NCI-H446 (cell line): ENCODE results near the gene HNRNPH3.

ENCODE experiments used
- DNase-seq, 2 experiments: peaks; one replicate each; lab custom pipeline; 2025; lab: John Stamatoyannopoulos, UW

The HNRNPH3 gene

DNA sequence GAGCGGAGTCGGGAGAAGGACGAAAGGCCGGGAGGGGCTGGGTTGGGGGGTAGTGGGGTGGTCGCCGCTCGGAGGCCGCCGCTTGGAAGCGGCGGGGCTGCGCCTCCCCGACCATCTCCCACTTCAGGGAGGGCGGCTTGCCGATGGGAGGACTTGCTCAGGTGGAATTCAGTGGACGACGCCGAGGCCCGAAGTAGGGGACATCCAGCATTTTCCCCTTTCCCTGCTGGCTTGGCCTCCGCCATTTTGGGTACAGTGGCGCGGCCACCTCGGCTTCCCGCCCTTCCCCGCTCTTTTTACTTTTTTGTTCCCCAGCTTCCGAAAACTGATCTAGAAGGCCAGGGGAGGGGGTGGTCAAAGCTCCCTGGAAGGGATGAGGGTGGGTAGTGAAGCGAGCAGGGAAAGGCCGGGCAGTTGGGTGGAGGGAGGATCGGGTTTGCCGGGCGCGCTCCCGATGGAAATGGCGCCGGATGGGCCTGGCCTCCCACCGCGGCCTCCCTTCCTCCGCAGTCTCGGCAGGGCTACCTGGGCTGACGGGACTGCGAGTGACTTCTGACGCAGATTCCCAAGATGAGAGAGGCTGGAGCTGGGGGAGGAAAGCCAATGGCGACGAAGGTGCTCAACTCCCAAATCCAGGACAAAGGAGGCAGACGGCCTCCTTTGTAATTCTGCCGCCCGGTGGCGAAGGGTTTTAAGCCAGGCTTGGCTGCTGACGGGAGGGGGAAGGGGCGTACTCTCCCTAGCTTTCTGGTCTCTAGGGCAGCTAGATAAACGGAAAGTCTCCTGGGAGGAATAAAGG, 594 bp downstream of the HNRNPH3 start, which contains the start of gene PBLD:
Gene PBLD, minus strand, starts transcription at position 670 of the 799 bp plus-strand sequence. CDS start 26,084 bp downstream, outside the sequence.
- peak; percentile 34 to 62 for DNase-seq

DNA sequence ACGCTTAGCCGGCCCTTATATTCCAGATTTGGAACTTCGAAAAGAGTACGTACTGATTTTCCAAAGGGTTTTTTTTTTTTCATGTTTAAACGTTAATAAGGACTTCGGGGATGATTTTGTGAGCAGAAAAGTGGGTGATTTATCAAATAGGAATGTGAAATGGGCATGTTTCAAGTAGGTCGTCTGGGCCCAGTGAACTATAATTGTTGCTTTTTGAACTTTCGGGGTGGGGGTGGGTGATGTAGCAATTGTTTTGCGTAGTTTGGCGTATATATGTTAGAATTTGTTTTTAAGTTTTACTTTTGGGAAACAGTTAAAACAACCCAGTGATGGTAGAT, 1.2 kb downstream of the HNRNPH3 start:
- no peak for DNase-seq

DNA sequence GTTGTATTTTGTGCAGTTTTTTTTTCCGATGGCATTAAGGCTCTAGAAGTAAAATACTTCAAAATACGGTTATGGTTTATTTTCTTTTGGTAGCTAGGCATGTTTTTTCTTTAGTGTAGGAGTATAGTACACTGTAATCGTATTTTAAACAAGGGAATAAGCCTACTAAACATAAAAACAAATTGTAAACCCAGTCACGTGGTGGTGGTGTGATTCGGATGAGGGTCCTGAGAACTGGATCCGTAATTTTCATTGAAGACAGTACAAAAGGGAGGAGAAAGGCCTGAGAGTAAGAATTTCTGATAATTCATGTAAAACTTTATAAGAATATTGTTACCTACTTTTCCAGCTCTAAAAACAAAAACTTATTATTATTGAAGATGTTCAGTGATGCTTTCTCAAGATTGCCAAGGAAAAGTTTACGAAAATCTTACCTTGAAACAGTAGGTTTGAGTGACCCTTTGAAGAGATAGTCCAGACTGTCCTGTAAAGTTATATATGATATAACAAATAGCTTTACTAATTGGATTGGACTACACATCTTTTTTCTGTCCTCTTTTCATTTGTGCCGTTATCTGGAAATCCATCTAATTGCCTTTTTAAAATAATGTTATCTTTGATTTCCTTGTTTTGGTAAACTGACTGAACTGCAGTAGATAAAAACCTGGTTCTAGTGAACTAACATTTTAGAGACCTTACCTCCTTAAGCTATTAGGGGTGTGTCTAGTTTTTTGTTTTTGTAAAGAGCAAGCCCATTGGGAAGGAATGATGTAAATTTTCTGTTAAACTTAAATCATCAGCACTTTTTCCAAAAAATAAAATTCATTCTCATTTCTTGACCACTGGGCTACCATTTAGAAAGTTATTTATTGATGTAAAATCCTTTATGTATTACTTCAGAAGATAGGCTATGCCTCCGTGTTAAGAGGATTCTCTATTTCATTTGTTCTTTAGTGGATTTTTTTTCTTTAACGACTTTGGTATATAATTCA, 1.9 kb downstream of the HNRNPH3 start:
- DNase-seq, result no peak

DNA sequence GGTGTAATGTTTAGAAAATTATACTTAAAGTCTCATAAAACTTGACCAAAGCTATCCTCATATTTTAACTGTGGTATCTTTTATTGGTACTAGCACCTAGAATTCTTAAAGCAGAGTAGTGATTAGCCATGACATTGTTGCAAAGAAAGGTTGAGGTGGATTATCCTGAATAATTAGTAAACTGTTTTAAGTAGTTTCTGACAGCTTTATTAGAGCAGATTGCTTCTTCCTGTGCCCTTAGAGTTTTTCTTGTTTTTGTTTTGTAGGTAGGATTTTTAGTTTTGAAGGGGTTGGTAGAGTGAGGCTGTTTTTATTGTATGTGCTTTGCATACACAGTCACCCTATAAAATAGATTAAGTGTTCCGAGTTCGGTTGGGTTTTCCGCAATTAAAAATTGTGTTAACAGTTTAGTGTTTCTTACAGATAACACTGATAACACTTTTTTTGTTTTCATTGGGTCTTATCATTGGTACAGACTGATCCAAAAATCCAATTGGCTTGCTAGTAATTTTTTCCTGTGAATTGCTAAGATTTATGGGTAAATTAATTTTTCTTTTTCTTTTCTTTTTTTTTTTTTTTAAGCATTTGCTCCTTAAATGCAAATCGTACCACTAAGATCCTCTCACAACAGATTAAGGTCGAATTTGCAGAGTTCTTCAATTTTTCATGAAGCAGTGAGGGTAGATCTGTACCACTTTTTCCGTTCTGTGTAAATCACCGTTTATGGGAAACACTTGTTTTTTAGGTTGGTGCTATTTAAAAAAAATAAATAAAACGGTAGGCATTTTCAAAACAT, 3.0 kb downstream of the HNRNPH3 start:
- no peak for DNase-seq

DNA sequence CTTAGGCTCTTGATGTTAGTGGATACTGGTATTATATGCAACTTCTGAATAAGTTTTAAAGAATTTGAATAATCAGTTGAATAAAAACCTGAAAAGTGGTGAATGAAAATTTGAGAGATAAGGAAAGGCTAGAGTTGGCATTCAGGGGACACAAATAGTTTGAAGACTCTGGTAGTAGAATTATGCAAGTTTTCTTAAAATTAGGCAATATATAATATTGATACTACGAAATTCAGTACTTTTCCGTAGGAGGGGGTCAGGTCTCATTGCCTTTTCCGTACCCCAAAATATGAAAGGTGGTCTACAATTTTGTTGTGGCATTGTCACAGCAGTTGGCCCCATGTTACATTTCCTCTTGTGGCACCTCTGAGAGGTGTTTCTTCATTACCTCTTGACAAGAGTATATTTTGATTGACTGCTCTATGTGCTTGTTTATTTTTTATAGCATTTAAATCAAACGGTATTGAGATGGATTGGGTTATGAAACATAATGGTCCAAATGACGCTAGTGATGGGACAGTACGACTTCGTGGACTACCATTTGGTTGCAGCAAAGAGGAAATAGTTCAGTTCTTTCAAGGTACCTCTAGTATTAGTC, 5.0 kb downstream of the HNRNPH3 start:
- no peak for DNase-seq

DNA sequence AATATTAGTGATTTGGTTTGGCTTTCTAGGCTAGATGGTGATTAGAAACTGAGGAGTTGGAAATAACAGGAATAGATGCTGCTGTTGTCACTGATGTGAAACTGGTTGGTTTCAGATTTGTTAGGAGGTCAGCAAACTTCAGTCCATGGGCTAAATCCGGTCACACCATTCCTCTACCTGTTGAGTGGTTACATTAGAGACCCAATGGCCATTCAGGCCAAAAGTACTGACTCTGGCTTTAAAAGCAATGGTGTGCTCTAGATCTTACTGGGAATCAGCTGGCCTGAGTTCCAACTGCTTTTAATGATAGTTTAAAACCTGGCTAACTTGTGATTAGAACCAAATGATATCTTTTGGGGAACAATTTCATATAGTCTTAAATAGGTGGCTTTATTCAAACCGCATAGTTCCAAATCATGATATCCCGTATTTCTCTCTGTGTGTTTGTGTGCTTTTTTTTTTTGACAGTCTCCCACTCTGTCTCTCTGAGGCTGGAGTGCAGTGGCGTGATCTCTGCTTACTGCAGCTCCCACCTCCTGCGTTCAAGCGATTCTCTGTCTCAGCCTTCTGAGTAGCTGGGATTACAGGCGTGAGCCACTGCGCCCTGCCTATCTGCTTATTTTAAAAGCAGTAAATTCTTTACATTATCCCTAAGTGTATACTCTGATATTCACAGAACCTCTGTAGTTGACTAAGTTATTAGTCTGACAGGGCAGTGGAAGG, 8.7 kb downstream of the HNRNPH3 start:
- no peak for DNase-seq

DNA sequence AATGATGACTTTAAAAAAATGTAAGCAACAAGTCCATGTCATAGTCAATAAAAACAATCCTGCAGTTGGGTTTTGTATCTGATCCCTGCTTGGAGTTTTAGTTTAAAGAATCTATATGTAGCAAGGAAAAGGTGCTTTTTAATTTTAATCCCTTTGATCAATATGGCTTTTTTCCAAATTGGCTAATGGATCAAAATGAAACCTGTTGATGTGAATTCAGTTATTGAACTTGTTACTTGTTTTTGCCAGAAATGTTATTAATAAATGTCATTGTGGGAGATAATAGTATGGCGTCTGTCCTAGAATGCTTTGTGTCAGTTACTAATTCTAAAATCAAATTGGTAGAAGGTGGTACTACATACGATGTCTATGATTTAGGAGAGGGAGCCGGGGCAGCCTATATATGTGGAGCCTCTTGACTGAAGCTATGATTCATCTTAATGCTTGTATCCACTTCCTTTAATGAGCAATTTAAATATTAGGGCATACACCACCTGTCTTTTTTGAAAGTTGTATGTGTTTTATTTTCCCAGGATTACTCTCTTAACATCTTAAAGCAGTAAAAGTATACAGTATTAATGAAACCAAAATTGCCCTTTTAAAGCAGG, 11.1 kb downstream of the HNRNPH3 start:
- no peak for DNase-seq

DNA sequence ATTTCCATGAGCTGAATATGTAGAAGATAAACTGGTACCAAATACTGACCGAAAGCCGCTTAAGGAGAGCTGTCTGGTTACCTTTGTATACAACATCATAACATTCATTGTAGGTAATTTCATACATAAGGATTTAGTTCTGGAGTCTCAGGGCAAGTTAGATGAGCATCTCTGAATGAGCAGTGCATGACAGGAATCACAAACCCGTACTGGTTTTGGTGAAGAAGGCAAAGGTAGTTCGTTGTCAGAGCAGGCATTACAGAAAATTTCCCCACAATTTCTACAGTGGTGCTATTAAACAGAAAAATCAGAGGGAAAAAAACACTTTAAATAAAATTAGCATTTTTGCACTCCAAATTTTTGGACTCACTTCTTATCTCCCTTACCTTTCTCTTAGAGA, 13.8 kb downstream of the HNRNPH3 start:
- no peak for DNase-seq

DNA sequence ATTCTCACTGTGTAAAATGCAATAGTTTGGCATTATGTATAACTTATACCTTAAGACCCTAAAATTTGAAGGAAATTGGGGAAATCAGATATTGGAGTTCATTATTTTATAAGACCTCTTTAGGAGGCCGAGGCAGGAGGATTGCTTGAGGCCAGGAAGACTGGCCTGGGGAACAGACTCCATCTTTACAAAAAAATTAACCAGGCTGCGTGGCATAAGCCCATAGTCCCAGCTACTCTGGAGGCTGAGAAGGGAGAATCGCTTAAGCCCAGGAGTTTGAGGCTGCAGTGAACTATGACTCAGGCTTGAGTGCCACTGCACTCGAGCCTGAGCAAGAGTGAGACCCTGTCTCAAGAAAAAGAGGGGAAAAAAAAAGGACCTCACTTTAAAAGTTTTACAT, 14.9 kb downstream of the HNRNPH3 start:
- DNase-seq, result no peak

DNA sequence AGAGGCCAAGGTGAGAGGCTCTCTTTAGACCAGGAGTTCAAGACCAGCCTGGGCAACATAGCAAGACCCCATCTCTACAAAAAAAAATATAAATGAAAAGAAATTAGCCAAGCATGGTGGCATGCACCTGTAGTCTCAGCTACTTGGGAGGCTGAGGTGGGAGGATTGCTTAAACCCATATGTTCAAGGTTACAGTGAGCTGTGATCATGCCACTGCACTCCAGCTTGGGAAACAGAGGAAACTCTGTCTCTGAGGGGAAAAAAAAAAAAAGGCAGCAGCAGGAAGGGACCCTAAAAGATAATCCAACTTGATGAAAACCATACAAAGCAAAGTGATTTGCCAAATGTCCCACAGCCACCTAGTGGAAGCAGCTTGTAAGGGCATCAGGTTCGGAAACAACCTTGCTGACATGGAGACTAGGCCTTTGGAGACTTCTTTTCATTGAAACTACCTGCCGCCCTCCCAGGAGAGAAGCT, 16.4 kb downstream of the HNRNPH3 start:
- DNase-seq, result peak in 1 of 2 experiments; percentile 34

DNA sequence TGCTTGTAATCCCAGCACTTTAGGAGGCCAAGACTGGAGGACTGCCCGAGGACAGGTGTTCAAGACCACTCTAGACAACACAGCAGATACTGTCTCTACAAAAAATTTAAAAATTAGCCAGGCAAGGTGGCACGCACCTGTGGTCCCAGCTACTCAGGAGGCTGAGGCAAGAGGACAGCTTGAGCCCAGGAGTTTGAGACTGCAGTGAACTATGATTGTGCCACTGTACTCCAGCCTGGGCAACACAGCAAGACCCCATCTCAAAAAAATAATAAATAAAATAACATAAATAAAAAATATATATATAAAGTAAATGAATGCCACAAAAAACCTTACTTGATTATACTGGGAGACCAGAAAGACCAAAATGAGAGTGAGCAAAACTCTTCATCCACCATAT, 21.7 kb downstream of the HNRNPH3 start:
- DNase-seq, result no peak

DNA sequence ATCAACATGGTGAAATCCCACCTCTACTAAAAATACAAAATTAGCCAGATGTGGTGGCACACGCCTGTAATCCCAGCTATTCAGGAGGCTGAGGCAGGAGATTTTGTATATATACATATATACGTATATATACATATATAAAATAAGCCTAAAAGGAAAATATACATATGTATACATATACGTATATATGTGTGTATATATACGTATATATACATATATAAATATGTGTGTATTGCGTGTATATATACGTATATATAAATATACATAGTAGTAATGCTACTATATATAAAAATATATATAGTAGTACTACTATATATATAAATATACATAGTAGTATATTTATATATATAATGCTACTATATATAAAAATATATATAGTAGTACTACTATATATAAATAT, 27.3 kb downstream of the HNRNPH3 start:
- DNase-seq, result no peak

DNA sequence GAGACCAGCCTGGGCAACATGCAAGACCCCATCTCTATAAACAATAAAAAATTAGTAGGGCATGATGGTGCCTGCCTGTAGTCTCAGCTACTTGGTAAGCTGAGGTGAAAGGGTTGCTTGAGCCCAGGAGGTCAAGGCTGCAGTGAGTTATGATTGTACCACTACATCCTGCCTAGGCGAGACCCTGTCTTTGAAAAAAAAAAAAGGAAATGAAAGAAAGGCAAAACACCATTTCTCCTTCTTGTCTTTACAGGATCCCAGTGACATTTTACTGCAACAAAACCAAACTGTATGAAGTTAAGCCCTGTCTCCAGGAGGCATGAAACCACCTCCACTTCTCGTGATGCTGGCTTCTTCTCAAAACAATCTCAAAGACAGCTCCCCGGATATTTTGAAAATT, 30.7 kb downstream of the HNRNPH3 start:
- no peak for DNase-seq

DNA sequence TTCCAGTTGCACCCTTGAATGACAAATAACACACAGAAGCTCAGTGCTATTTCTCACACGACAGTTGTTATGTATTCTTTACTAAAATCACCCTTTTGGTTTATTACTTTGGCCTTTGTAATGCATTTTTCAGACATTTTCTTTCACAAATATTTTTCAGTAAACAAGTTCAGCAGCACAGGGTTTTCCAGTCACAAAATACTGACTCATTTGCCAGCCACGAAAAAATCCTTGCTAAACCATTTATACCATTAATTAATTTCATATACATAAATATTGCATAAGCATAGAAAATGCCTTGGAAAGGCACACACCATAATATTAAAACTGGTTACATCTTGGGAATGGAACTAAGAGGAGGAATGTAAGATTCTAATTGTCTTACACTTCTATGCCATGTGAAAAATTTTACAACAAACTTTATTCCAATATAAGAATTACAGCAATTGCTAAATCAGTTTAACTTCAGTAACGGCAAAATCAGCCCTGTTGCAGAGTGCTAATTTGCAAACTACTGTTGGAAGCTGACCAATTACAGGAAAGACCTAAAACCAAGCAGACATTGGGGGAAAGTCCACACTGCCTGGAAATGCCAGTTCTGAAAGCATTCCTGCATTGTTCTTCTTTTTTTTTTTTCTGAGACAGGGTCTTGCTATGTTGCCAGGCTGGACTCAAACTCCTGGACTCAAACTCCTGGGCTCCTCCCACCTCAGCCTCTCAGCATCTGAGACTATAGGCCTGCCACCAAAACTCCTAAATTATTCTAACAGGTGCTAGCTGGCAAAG, 32.4 kb downstream of the HNRNPH3 start:
- no peak for DNase-seq

DNA sequence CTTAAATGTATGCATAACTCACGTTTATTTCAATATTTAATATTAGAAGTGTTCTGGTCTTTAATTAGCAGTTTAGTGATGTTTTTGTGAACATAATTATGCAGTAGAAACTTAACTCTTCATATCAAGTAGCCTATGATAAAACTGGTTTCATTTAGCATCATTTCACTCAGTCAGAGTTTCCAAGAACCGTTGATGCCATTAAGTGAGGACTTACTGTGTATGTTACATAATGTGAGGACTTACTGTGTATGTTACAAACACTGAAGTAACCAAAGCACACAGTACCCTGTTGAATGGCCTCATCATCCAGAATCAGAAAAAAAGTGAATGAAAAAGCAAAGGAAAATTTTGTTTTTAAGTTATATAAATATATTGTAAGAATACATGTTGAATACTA, 33.7 kb downstream of the HNRNPH3 start:
- DNase-seq, result no peak

DNA sequence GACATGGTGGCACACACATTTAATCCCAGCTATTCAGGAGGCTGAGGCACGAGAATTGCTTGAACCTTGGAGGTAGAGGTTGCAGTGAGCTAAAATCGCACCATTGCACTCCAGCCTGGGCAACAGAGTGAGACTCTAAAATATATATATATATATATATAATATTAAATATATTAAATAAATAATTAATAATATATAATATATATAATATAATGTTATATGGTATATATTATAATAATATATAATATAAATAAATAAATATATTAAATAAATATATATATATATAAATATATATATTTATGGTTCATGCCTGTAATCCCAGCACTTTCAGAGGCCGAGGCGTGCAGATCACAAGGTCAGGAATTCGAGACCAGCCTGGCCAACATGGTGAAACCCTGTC, 34.7 kb downstream of the HNRNPH3 start:
- no peak for DNase-seq

DNA sequence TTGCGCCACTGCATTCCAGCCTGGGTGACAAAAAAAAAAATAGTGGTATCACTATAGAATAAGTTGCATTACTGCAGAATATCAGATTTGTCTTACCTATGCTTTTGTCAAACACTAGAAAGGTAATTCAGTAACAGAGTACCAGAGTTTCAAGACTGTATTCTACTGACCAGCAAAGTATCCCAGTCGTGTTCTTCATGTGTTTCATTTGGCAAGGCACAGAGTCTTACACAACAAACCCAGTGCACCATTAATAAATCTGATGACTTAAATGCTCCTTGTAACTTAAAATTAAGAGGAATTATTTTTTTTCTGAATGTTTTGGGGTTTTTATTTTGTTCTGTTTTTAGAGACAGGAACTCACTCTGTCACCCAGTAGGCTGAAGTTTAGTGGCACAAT, 35.3 kb downstream of the HNRNPH3 start:
- no peak for DNase-seq

DNA sequence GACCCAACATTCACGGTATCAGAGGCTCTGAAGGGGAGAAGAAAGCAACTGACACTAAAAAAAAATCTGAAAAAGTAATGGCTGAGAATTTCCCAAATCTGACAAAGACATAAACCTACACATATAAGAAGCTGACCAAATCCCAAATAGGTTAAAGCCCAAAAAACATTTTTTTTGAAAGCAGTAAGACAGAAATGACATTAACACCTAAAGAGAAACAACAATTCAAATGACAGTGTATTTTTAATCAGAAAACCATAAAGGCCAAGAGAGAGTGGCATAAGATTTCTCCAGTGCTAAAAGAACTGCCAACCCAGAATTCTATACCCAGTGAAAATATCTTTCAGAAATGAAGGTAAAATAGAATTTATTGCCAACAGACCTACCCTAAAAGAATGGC, 39.7 kb downstream of the HNRNPH3 start:
- no peak for DNase-seq

DNA sequence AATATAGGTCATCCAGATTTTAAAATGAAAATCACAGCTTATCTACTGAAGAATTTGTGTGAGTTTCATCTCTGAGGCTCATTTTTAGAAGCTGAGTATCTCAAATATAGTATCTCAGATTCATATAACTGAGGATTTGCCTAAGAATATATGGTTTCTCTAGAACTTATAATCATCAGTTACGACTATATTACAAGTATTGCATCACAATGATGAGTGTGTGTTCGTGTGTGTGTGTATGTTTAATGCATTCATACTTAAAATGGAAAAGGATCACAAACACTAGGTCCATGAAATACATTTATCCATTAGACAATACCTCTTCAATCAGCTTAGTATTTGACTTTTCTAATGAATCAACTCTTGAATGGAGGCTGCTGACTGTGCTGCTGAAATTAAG, 53.9 kb downstream of the HNRNPH3 start:
- DNase-seq, result no peak
